CD4-positive, alpha-beta T cell (primary cell): ENCODE data around the gene PWWP2B. TPM values are rescaled to one million over a fixed set of nuclear protein-coding genes. Genes with fewer than 3 reads are reported as not detected.
"Not testable (repeated sequence)": the region's sequence is repeated elsewhere in the genome, so short reads cannot be mapped to it uniquely, and the experiment has no call there.

ENCODE experiments used
- ATAC-seq: fragments of 200-7000 bp; cut with Tn5 transposase; one replicate; pipeline ENCODE4 v1.10.0; 2022; ENCODE audit warnings: mild to moderate bottlenecking; ENCODE audit not compliant: poor library complexity
- CTCF ChIA-PET: fragments of 350-600 bp; sonication (Branson Sonifier 250); formaldehyde crosslinking; loops from one replicate; lab custom pipeline; 2021; ENCODE audit warnings: antibody characterized with exemption, inconsistent platforms; lab: Charles Lee
- POLR2A ChIA-PET: fragments of 350-600 bp; sonication (Branson Sonifier 250); formaldehyde crosslinking; loops from one replicate; lab custom pipeline; 2021; ENCODE audit warnings: antibody characterized with exemption, inconsistent platforms; lab: Charles Lee
- DNase-seq, 14 experiments: peaks; one replicate each; pipeline ENCODE4 v3.0.0-alpha.2; 2013 to 2020; ENCODE audit warnings: mixed read lengths in 2 of 14
- H3K27ac ChIP-seq, 2 donors: one replicate each; pipeline versions ENCODE4 v1.5.1 to v1.7.0; 2013; ENCODE audit warnings: low read length in 2 of 2, low read depth in 1 of 2, mild to moderate bottlenecking in 1 of 2
- H3K27me3 ChIP-seq, 2 experiments: 1 replicate in 1 of 2; 2 replicates in 1 of 2; pipeline versions ENCODE4 v1.6.1 to v1.7.0; 2013; ENCODE audit warnings: low read length in 2 of 2, control low read depth in 1 of 2, mild to moderate bottlenecking in 1 of 2, moderate library complexity in 1 of 2; ENCODE audit not compliant: insufficient read depth in 2 of 2, control insufficient read depth in 1 of 2
- H3K36me3 ChIP-seq: one replicate; pipeline ENCODE4 v1.6.1; 2013; ENCODE audit warnings: low read length, control low read depth; ENCODE audit not compliant: insufficient read depth
- H3K4me1 ChIP-seq: one replicate; pipeline ENCODE4 v1.6.1; 2013; ENCODE audit warnings: low read length, control low read depth; ENCODE audit not compliant: insufficient read depth
- H3K4me3 ChIP-seq: one replicate; pipeline ENCODE4 v1.5.1; 2013; ENCODE audit warnings: mild to moderate bottlenecking, low read length, moderate library complexity
- H3K9me3 ChIP-seq, 2 experiments: 1 replicate in 1 of 2; 2 replicates in 1 of 2; pipeline versions ENCODE4 v1.6.1 to v1.7.0; 2013; ENCODE audit warnings: low read length in 2 of 2, mild to moderate bottlenecking in 2 of 2, control low read depth in 1 of 2, moderate library complexity in 1 of 2; ENCODE audit not compliant: control insufficient read depth in 1 of 2, insufficient read depth in 1 of 2
- H3K27ac Mint-ChIP-seq: one replicate; pipeline ENCODE4 v1.8.0; 2020; ENCODE audit warnings: mixed read lengths
- H3K27me3 Mint-ChIP-seq: one replicate; pipeline ENCODE4 v1.8.0; 2021; ENCODE audit warnings: mixed read lengths
- H3K36me3 Mint-ChIP-seq: one replicate; pipeline ENCODE4 v1.8.0; 2021; ENCODE audit warnings: low read depth, mixed read lengths
- H3K4me1 Mint-ChIP-seq: one replicate; pipeline ENCODE4 v1.8.0; 2021; ENCODE audit warnings: low read depth, mixed read lengths
- H3K4me3 Mint-ChIP-seq: one replicate; pipeline ENCODE4 v1.8.0; 2020; ENCODE audit warnings: mild to moderate bottlenecking, mixed read lengths
- H3K9me3 Mint-ChIP-seq: one replicate; pipeline ENCODE4 v1.8.0; 2020; ENCODE audit warnings: mixed read lengths
- intact Hi-C, 2 experiments: fragments of 100-400 bp; cut with DNase I in 1 of 2; cut with micrococcal nuclease in 1 of 2; formaldehyde crosslinking; loops; one replicate each; pipeline versions ENCODE4 v1.15.1 to v1.9.0; 2023 to 2025; cut with DNase I, micrococcal nuclease
- total RNA-seq, 174 experiments: library from RNA in 2 of 174; stranded (reverse) in 2 of 174; gene quantifications; one replicate each; pipeline ENCODE4 v1.2.3 and lab custom pipeline; 2021 to 2026
- TF ChIP-seq, protein P1 (sequence below): fragments of 200-600 bp; IDR thresholded peaks from one replicate; pipeline ENCODE4 v1.8.0; 2022; ENCODE audit warnings: antibody characterized with exemption, mild to moderate bottlenecking

The PWWP2B gene
- total RNA-seq, 2 experiments from 2014 or later: 19.2 to 19.6 TPM

GRCh38 chr10:132377326-132377725 is 19.7 kb upstream of the PWWP2B start:
- Mint-ChIP-seq H3K4me1 (peaks cover under 1% of the 10 kb centered on the region), H3K36me3 (no peaks in the 10 kb centered on the region), H3K9me3 (no peaks in the 10 kb centered on the region), H3K27ac (no peak overlapping the region), H3K4me3 (no peak overlapping the region), H3K27me3 (no peaks in the 10 kb centered on the region)
- Histone ChIP-seq H3K4me3 (no peak overlapping the region), H3K9me3 (no peaks in the 10 kb centered on the region), H3K27ac (no peak overlapping the region), H3K36me3 (no peaks in the 10 kb centered on the region), H3K4me1 (no peaks in the 10 kb centered on the region), H3K27me3 (no peaks in the 10 kb centered on the region)
- ChIA-PET POLR2A (no interaction called here), CTCF (no interaction called here)
- no peak for ATAC-seq
- intact Hi-C loops: no loop called here
- TF ChIP-seq, protein P1, sequence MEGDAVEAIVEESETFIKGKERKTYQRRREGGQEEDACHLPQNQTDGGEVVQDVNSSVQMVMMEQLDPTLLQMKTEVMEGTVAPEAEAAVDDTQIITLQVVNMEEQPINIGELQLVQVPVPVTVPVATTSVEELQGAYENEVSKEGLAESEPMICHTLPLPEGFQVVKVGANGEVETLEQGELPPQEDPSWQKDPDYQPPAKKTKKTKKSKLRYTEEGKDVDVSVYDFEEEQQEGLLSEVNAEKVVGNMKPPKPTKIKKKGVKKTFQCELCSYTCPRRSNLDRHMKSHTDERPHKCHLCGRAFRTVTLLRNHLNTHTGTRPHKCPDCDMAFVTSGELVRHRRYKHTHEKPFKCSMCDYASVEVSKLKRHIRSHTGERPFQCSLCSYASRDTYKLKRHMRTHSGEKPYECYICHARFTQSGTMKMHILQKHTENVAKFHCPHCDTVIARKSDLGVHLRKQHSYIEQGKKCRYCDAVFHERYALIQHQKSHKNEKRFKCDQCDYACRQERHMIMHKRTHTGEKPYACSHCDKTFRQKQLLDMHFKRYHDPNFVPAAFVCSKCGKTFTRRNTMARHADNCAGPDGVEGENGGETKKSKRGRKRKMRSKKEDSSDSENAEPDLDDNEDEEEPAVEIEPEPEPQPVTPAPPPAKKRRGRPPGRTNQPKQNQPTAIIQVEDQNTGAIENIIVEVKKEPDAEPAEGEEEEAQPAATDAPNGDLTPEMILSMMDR: no peak
- peak in 1 of 14 experiments; percentile 3 for DNase-seq

DNA sequence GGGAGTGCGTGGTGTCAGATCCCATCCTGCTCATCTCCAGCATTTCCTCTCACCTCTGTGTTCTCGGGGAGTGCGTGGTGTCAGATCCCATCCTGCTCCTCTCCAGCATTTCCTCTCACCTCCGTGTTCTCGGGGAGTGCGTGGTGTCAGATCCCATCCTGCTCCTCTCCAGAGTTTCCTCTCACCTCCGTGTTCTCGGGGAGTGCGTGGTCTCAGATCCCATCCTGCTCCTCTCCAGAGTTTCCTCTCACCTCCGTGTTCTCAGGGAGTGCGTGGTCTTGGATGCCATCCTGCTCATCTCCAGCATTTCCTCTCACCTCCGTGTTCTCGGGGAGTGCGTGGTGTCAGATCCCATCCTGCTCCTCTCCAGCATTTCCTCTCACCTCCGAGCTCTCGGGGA is 18.0 kb upstream of the PWWP2B start:
- H3K9me3 Mint-ChIP-seq, H3K4me1 ChIP-seq, H3K27me3 ChIP-seq, H3K36me3 Mint-ChIP-seq, POLR2A ChIA-PET, DNase-seq, H3K4me3 Mint-ChIP-seq, CTCF ChIA-PET, H3K36me3 ChIP-seq, H3K27ac Mint-ChIP-seq, H3K27ac ChIP-seq, H3K4me1 Mint-ChIP-seq, intact Hi-C loops, H3K9me3 ChIP-seq, H3K27me3 Mint-ChIP-seq, H3K4me3 ChIP-seq, ATAC-seq: not testable (repeated sequence)

- H3K36me3 Mint-ChIP-seq, H3K27ac Mint-ChIP-seq, intact Hi-C loops, H3K9me3 Mint-ChIP-seq, H3K4me3 Mint-ChIP-seq, H3K4me1 ChIP-seq, H3K27me3 ChIP-seq, H3K9me3 ChIP-seq, H3K27me3 Mint-ChIP-seq, DNase-seq, H3K4me3 ChIP-seq, H3K36me3 ChIP-seq, H3K4me1 Mint-ChIP-seq, H3K27ac ChIP-seq, ATAC-seq: not testable (repeated sequence)
- CTCF ChIA-PET: interaction anchor here (0.6 kb wide), 1 partner anchor 104 kb away, joined by 3 read pairs; no protein-coding TSS in a partner anchor
- POLR2A ChIA-PET: interaction anchor here (0.7 kb wide), 1 partner anchor 254 kb away, joined by 4 read pairs; no protein-coding TSS in a partner anchor
These were observed 16.0 kb upstream of the PWWP2B start for GRCh38 chr10:132380986-132381385.

GRCh38 chr10:132381741-132382140 is 15.3 kb upstream of the PWWP2B start:
- Histone ChIP-seq H3K9me3 (no peaks in the 10 kb centered on the region), H3K27me3 (no peaks in the 10 kb centered on the region), H3K36me3 (no peaks in the 10 kb centered on the region), H3K4me1 (no peaks in the 10 kb centered on the region), H3K4me3 (no peak overlapping the region), H3K27ac (no peak overlapping the region)
- Mint-ChIP-seq H3K4me3 (no peak overlapping the region), H3K36me3 (no peaks in the 10 kb centered on the region), H3K4me1 (peaks cover 4% of the 10 kb centered on the region), H3K9me3 (no peaks in the 10 kb centered on the region), H3K27me3 (no peaks in the 10 kb centered on the region), H3K27ac (no peak overlapping the region)
- ATAC-seq (no peak), DNase-seq (peak in 1 of 14 experiments; percentile 1)
- intact Hi-C loops: no loop called here
- CTCF ChIA-PET: no interaction called here
- POLR2A ChIA-PET: interaction anchor here (0.7 kb wide), 1 partner anchor 255 kb away, joined by 4 read pairs; no protein-coding TSS in a partner anchor
- TF ChIP-seq, protein P1: no peak
